NCI-H1436 (cell line): Measurements from ENCODE around the gene EFS.

Experiments
- DNase-seq: peaks from one replicate; lab custom pipeline; 2025; lab: John Stamatoyannopoulos, UW

The EFS gene

GRCh38 chr14:23379366-23380196, 14.6 kb upstream of the EFS start:
- DNase-seq, result peak; percentile 73

GRCh38 chr14:23378612-23379220, 13.7 kb upstream of the EFS start:
- no peak for DNase-seq

- DNase-seq, result no peak
Measured at GRCh38 chr14:23377573-23378563, 12.9 kb upstream of the EFS start.

GRCh38 chr14:23377198-23377550, 12.2 kb upstream of the EFS start:
- no peak for DNase-seq

- DNase-seq, result peak; percentile 50
Measured at GRCh38 chr14:23376482-23377197, 11.7 kb upstream of the EFS start, which contains the start of gene CMTM5. TSS of gene CMTM5 (plus strand) at chr14:23377046. CDS start at chr14:23377252, 206 bp downstream.

- DNase-seq, result no peak
Measured at GRCh38 chr14:23375527-23376251, 10.7 kb upstream of the EFS start.

- no peak for DNase-seq
Measured at GRCh38 chr14:23373041-23373440, 8.1 kb upstream of the EFS start.

GRCh38 chr14:23372509-23372908, 7.5 kb upstream of the EFS start, which contains the start of gene IL25:
TSS of gene IL25 (plus strand) at chr14:23372809.
- DNase-seq, result no peak

GRCh38 chr14:23371865-23372264, 6.9 kb upstream of the EFS start:
- no peak for DNase-seq

- no peak for DNase-seq
Measured at GRCh38 chr14:23370221-23370620, 5.2 kb upstream of the EFS start.

GRCh38 chr14:23366426-23366921, 1.5 kb upstream of the EFS start:
- DNase-seq, result peak; percentile 65

- peak; percentile 63 for DNase-seq
Measured at GRCh38 chr14:23365732-23366425, 907 bp upstream of the EFS start.

GRCh38 chr14:23364164-23365035, 572 bp downstream of the EFS start:
- no peak for DNase-seq

GRCh38 chr14:23362200-23362599, 2.8 kb downstream of the EFS start:
- no peak for DNase-seq

GRCh38 chr14:23361763-23362162, 3.2 kb downstream of the EFS start:
- DNase-seq, result no peak

- no peak for DNase-seq
Measured at GRCh38 chr14:23361320-23361719, 3.7 kb downstream of the EFS start.

GRCh38 chr14:23360496-23360895, 4.5 kb downstream of the EFS start:
- no peak for DNase-seq

- DNase-seq, result no peak
Measured at GRCh38 chr14:23359722-23360447, 5.1 kb downstream of the EFS start.
